Fibroblast of villous mesenchyme (primary cell): ENCODE measurements around the gene FAM221B. TPM values are rescaled to one million over a fixed set of nuclear protein-coding genes. Genes with fewer than 3 reads are reported as not detected.

Source experiments
- DNase-seq: peaks from one replicate; pipeline ENCODE4 v3.0.0-alpha.2; 2010; ENCODE audit warnings: low read depth
- H3K4me3 ChIP-seq: 2 replicates; pipeline ENCODE4 v1.5.1; 2011; ENCODE audit warnings: low read depth, mild to moderate bottlenecking, low read length
- total RNA-seq: library from RNA; depleted of rRNA; stranded (reverse); fragments of >200 nt; gene quantifications from 2 replicates; pipeline ENCODE4 v1.2.3, GENCODE V29; 2012
- TF ChIP-seq, protein P1 (sequence below): IDR thresholded peaks from 2 replicates; pipeline ENCODE4 v1.5.1; 2012; ENCODE audit warnings: low read depth, mild to moderate bottlenecking, low read length; ENCODE audit not compliant: insufficient read depth

The FAM221B gene
- total RNA-seq, 1 donor = not detected

DNA sequence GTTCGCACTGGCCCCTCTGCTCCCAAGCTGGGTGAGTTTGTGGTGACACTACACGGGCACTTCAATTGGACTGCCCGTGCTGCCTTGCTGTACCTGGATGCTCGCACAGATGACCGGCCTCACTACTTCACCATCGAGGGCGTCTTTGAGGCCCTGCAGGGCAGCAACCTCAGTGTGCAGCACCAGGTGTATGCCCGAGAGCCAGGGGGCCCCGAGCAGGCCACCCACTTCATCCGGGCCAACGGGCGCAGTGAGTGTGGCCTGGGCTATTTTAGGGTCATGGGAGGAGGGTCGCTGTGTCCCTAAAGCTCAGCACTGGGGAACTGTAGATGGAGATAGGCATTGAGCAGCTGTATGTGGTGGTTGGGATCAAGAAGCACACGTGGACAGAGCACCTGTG lies 35.7 kb downstream of the FAM221B start:
- TF ChIP-seq, protein P1, sequence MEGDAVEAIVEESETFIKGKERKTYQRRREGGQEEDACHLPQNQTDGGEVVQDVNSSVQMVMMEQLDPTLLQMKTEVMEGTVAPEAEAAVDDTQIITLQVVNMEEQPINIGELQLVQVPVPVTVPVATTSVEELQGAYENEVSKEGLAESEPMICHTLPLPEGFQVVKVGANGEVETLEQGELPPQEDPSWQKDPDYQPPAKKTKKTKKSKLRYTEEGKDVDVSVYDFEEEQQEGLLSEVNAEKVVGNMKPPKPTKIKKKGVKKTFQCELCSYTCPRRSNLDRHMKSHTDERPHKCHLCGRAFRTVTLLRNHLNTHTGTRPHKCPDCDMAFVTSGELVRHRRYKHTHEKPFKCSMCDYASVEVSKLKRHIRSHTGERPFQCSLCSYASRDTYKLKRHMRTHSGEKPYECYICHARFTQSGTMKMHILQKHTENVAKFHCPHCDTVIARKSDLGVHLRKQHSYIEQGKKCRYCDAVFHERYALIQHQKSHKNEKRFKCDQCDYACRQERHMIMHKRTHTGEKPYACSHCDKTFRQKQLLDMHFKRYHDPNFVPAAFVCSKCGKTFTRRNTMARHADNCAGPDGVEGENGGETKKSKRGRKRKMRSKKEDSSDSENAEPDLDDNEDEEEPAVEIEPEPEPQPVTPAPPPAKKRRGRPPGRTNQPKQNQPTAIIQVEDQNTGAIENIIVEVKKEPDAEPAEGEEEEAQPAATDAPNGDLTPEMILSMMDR = no peak
- DNase-seq = no peak
- H3K4me3 ChIP-seq = peak overlapping the region; percentile 60

DNA sequence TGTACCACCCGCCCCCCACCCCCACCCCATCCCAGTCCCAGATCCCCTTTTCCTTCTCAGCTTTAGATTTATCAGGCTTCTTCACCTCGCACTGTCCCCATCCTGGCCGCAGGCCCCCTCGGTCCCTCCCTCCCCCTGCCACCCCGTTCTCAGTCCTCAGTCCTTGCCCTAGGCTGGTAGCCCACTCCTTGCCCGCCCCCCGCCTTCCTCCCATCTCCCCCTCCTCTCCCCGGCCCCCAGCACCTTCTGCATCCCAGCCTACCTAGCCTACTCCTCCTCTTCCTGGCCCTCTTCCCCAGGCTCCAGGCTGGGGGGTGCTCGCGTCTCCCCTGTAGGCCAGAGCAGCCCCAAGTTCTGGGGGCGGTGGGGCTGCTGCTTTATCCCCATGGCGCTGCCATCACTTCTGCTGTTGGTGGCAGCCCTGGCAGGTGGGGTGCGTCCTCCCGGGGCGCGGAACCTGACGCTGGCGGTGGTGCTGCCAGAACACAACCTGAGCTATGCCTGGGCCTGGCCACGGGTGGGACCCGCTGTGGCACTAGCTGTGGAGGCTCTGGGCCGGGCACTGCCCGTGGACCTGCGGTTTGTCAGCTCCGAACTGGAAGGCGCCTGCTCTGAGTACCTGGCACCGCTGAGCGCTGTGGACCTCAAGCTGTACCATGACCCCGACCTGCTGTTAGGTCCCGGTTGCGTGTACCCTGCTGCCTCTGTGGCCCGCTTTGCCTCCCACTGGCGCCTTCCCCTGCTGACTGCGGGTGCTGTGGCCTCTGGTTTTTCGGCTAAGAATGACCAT lies 36.3 kb downstream of the FAM221B start:
- H3K4me3 ChIP-seq = peak overlapping the region; percentile 60
- no peak for DNase-seq
- TF ChIP-seq, protein P1 = no peak

GRCh38 chr9:35791297-35791921 lies 37.1 kb downstream of the FAM221B start, which contains the start of gene NPR2:
Gene NPR2, plus strand, starts transcription at chr9:35791591. Its CDS starts 818 bp downstream, at chr9:35792409.
- TF ChIP-seq, protein P1 = no peak
- peak; percentile 42 for DNase-seq
- peak within 1 kb of the TSS; percentile 60 for H3K4me3 ChIP-seq

GRCh38 chr9:35790385-35791296 lies 37.9 kb downstream of the FAM221B start:
- TF ChIP-seq, protein P1 = peak; percentile 85
- peak; percentile 90 for DNase-seq
- peak overlapping the region; percentile 39 for H3K4me3 ChIP-seq

DNA sequence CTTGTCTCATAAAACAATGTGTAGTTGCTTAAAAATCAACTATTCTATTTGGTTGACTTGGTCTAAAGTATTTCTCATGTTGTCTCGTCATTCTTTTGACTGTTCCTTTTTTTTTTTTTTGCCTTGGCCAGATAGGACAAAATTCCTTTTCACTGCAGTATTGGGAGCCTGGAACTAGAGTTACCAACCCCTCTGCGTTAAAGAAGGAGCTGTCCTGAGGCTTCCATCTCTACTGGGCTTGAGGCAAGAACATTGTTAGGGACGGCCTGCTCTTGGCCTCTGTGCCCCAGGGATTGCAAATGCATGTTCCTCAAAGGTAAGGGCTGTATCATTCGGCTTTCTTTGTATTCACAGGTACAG lies 38.5 kb downstream of the FAM221B start:
- H3K4me3 ChIP-seq = no peak overlapping the region
- DNase-seq = no peak
- TF ChIP-seq, protein P1 = no peak

GRCh38 chr9:35789541-35789940 lies 39.0 kb downstream of the FAM221B start:
- TF ChIP-seq, protein P1 = no peak
- DNase-seq = no peak
- no peak overlapping the region for H3K4me3 ChIP-seq
